ENCODE results near the gene WDR31.
A peak's percentile ranks its signal among the peaks of the same experiment; 100 is the strongest.

Gene WDR31

DNA sequence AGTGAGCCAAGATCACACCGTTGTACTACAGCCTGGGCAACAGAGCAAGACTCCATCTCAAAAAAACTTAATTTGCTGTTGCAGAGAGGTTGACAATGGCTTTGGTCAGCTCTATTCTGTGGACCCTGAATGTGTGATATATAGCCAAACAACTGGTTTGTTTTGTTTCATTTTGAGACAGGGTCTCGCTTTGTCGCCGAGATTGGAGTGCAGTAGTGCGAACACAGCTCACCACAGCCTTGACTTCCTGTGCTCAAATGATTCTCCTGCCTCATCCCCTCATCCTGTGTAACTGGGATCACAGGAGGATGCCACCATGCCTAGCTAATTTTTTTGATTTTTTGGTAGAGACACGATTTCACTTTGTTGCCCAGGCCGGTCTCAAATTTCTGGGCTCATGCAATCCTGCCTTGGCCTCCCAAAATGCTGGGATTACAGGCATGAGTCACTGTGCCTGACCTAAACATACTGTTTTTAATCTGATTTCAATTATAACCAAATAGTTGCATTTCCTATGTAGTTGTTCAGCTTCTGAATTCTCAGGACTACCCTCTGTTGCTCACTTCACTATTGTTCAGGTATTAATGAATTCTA lies 46.7 kb downstream of the WDR31 start:
- H3K27ac ChIP-seq (ENCODE audit: low read depth, low read length): no peak overlapping the region

GRCh38 chr9:113290052-113290607 lies 49.9 kb downstream of the WDR31 start:
- Histone ChIP-seq H3K36me3 (ENCODE audit: control insufficient read depth, insufficient read depth, low read length) (peaks cover 86% of the 10 kb centered on the region), H3K27ac (ENCODE audit: low read depth, low read length) (no peak overlapping the region), H3K9me3 (ENCODE audit: control insufficient read depth, insufficient read depth, low read length) (no peaks in the 10 kb centered on the region)

More for the DNA sequence above, 46.7 kb downstream of the WDR31 start:
- H3K9me3 ChIP-seq (ENCODE audit: control insufficient read depth, insufficient read depth, low read length): no peaks in the 10 kb centered on the region
- H3K27me3 ChIP-seq (ENCODE audit: control insufficient read depth, insufficient read depth, low read length): no peaks in the 10 kb centered on the region
- no peak overlapping the region for H3K9ac ChIP-seq (ENCODE audit: low read depth, low read length)
- H3K4me1 ChIP-seq (ENCODE audit: control insufficient read depth, insufficient read depth, low read length): no peaks in the 10 kb centered on the region
- no peak overlapping the region for H3K4me3 ChIP-seq (ENCODE audit: low read depth, low read length)
- H3K36me3 ChIP-seq (ENCODE audit: control insufficient read depth, insufficient read depth, low read length): peaks cover 58% of the 10 kb centered on the region

DNA sequence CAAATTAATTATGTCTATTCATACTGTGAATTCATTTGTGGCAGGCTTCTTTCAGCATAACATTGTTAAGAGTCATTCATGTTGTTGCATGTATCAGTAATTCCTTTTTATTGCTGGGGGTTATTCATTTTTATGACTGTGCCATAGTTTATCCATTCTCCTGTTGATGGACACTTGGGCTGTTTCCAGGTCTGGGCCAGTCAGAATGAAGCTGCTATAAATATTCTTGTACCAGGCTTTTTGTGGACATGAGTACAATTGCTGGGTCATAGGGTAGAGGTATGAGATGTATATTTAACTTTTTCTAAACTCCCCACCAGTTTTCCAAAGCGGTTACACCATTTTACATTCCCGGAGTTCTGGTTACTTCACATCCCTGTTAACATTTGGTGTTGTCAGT lies 51.0 kb downstream of the WDR31 start:
- Histone ChIP-seq H3K36me3 (ENCODE audit: control insufficient read depth, insufficient read depth, low read length) (peaks cover 95% of the 10 kb centered on the region), H3K27me3 (ENCODE audit: control insufficient read depth, insufficient read depth, low read length) (no peaks in the 10 kb centered on the region), H3K4me1 (ENCODE audit: control insufficient read depth, insufficient read depth, low read length) (no peaks in the 10 kb centered on the region), H3K9ac (ENCODE audit: low read depth, low read length) (no peak overlapping the region), H3K27ac (ENCODE audit: low read depth, low read length) (no peak overlapping the region), H3K9me3 (ENCODE audit: control insufficient read depth, insufficient read depth, low read length) (no peaks in the 10 kb centered on the region), H3K4me3 (ENCODE audit: low read depth, low read length) (no peak overlapping the region)

More at GRCh38 chr9:113290052-113290607, 49.9 kb downstream of the WDR31 start:
- no peaks in the 10 kb centered on the region for H3K4me1 ChIP-seq (ENCODE audit: control insufficient read depth, insufficient read depth, low read length)
- H3K27me3 ChIP-seq (ENCODE audit: control insufficient read depth, insufficient read depth, low read length): no peaks in the 10 kb centered on the region
- no peak overlapping the region for H3K4me3 ChIP-seq (ENCODE audit: low read depth, low read length)
- H3K9ac ChIP-seq (ENCODE audit: low read depth, low read length): no peak overlapping the region

- no peaks in the 10 kb centered on the region for H3K9me3 ChIP-seq (ENCODE audit: control insufficient read depth, insufficient read depth, low read length)
- H3K27ac ChIP-seq (ENCODE audit: low read depth, low read length): no peak overlapping the region
- H3K9ac ChIP-seq (ENCODE audit: low read depth, low read length): no peak overlapping the region
- no peak overlapping the region for H3K4me3 ChIP-seq (ENCODE audit: low read depth, low read length)
- H3K27me3 ChIP-seq (ENCODE audit: control insufficient read depth, insufficient read depth, low read length): no peaks in the 10 kb centered on the region
- 0 out of 2 replicates have a peak, but pooled peaks cover 1% of the 10 kb centered on the region for H3K4me1 ChIP-seq (ENCODE audit: control insufficient read depth, insufficient read depth, low read length)
- peaks cover 90% of the 10 kb centered on the region for H3K36me3 ChIP-seq (ENCODE audit: control insufficient read depth, insufficient read depth, low read length)
These were observed 58.7 kb downstream of the WDR31 start for GRCh38 chr9:113281356-113281755.

GRCh38 chr9:113278840-113279239 lies 61.2 kb downstream of the WDR31 start:
- peaks cover 68% of the 10 kb centered on the region for H3K36me3 ChIP-seq (ENCODE audit: control insufficient read depth, insufficient read depth, low read length)
- H3K27me3 ChIP-seq (ENCODE audit: control insufficient read depth, insufficient read depth, low read length): no peaks in the 10 kb centered on the region
- H3K4me3 ChIP-seq (ENCODE audit: low read depth, low read length): no peak overlapping the region
- H3K27ac ChIP-seq (ENCODE audit: low read depth, low read length): no peak overlapping the region
- H3K9ac ChIP-seq (ENCODE audit: low read depth, low read length): no peak overlapping the region
- no peaks in the 10 kb centered on the region for H3K9me3 ChIP-seq (ENCODE audit: control insufficient read depth, insufficient read depth, low read length)
- H3K4me1 ChIP-seq (ENCODE audit: control insufficient read depth, insufficient read depth, low read length): peaks cover 9% of the 10 kb centered on the region; the same call in 1 of the 2 replicates

GRCh38 chr9:113275157-113276131 lies 64.6 kb downstream of the WDR31 start, which contains the start of the genes CDC26 and PRPF4:
CDC26 (minus strand) TSS chr9:113275572; CDS start chr9:113272507, 3,065 bp downstream.
PRPF4 (plus strand) TSS chr9:113275658; CDS start chr9:113275744, 86 bp downstream.
- H3K4me1 ChIP-seq (ENCODE audit: control insufficient read depth, insufficient read depth, low read length): peaks cover 9% of the 10 kb centered on the region; the same call in 1 of the 2 replicates
- H3K9ac ChIP-seq (ENCODE audit: low read depth, low read length): peak within 1 kb of the TSS; percentile 86
- peak within 1 kb of the TSS; percentile 89 for H3K27ac ChIP-seq (ENCODE audit: low read depth, low read length)
- H3K4me3 ChIP-seq (ENCODE audit: low read depth, low read length): peak within 1 kb of the TSS; percentile 89
- H3K9me3 ChIP-seq (ENCODE audit: control insufficient read depth, insufficient read depth, low read length): no peaks in the 10 kb centered on the region
- peaks cover 63% of the 10 kb centered on the region for H3K36me3 ChIP-seq (ENCODE audit: control insufficient read depth, insufficient read depth, low read length)
- no peaks in the 10 kb centered on the region for H3K27me3 ChIP-seq (ENCODE audit: control insufficient read depth, insufficient read depth, low read length)

GRCh38 chr9:113274474-113275156 lies 65.5 kb downstream of the WDR31 start:
- H3K27me3 ChIP-seq (ENCODE audit: control insufficient read depth, insufficient read depth, low read length): no peaks in the 10 kb centered on the region
- H3K4me1 ChIP-seq (ENCODE audit: control insufficient read depth, insufficient read depth, low read length): peaks cover 9% of the 10 kb centered on the region; the same call in 1 of the 2 replicates
- H3K9me3 ChIP-seq (ENCODE audit: control insufficient read depth, insufficient read depth, low read length): no peaks in the 10 kb centered on the region
- peak overlapping the region; percentile 86 for H3K9ac ChIP-seq (ENCODE audit: low read depth, low read length)
- H3K36me3 ChIP-seq (ENCODE audit: control insufficient read depth, insufficient read depth, low read length): peaks cover 63% of the 10 kb centered on the region
- H3K4me3 ChIP-seq (ENCODE audit: low read depth, low read length): peak overlapping the region; percentile 89
- peak overlapping the region; percentile 89 for H3K27ac ChIP-seq (ENCODE audit: low read depth, low read length)

DNA sequence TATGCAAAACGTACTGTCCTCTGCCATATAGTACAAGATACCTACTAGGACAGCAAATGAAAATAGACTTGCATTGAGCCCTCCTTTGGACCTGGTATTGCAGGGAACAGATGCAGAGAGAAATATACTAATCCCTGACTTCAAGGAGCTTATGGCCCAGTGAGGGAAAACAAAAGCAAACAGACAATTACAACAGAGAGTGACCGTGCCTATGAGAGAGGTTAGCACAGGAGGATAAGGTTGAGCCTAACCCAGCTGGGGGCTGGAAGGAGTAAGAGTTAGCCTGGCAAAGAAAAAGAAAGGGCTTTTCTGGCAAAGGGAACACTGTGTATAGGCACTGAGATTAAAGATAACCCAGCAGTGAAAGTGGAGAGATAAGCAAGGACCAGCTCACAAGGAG lies 70.2 kb downstream of the WDR31 start:
- no peak overlapping the region for H3K27ac ChIP-seq (ENCODE audit: low read depth, low read length)
- no peak overlapping the region for H3K9ac ChIP-seq (ENCODE audit: low read depth, low read length)

DNA sequence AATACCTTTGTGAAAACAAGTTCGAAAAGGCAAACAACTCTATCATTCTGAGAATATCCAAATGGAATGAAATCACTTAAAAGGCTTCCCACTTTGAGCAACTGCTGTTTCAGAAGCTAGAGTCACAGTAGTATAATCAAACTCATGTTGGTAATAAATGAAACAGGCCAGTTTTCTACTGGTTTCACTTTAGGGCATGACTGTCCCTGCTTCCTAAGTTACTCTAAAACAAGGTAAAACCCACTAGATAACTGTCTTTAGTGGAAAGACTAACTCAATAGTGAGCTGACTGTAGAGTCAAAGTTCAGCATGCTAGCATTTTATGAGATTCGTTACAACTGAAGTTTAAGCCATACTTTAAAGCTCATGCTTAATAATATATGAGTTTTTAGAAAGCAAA lies 70.7 kb downstream of the WDR31 start:
- no peaks in the 10 kb centered on the region for H3K9me3 ChIP-seq (ENCODE audit: control insufficient read depth, insufficient read depth, low read length)
- no peak overlapping the region for H3K4me3 ChIP-seq (ENCODE audit: low read depth, low read length)
- H3K27ac ChIP-seq (ENCODE audit: low read depth, low read length): no peak overlapping the region
- H3K27me3 ChIP-seq (ENCODE audit: control insufficient read depth, insufficient read depth, low read length): no peaks in the 10 kb centered on the region
- no peak overlapping the region for H3K9ac ChIP-seq (ENCODE audit: low read depth, low read length)
- peaks cover 4% of the 10 kb centered on the region; the same call in 1 of the 2 replicates for H3K4me1 ChIP-seq (ENCODE audit: control insufficient read depth, insufficient read depth, low read length)
- peaks cover 61% of the 10 kb centered on the region for H3K36me3 ChIP-seq (ENCODE audit: control insufficient read depth, insufficient read depth, low read length)

More for the DNA sequence above, 70.2 kb downstream of the WDR31 start:
- H3K4me3 ChIP-seq (ENCODE audit: low read depth, low read length): no peak overlapping the region
- H3K9me3 ChIP-seq (ENCODE audit: control insufficient read depth, insufficient read depth, low read length): no peaks in the 10 kb centered on the region
- peaks cover 61% of the 10 kb centered on the region for H3K36me3 ChIP-seq (ENCODE audit: control insufficient read depth, insufficient read depth, low read length)
- no peaks in the 10 kb centered on the region for H3K27me3 ChIP-seq (ENCODE audit: control insufficient read depth, insufficient read depth, low read length)
- H3K4me1 ChIP-seq (ENCODE audit: control insufficient read depth, insufficient read depth, low read length): peaks cover 4% of the 10 kb centered on the region; the same call in 1 of the 2 replicates

DNA sequence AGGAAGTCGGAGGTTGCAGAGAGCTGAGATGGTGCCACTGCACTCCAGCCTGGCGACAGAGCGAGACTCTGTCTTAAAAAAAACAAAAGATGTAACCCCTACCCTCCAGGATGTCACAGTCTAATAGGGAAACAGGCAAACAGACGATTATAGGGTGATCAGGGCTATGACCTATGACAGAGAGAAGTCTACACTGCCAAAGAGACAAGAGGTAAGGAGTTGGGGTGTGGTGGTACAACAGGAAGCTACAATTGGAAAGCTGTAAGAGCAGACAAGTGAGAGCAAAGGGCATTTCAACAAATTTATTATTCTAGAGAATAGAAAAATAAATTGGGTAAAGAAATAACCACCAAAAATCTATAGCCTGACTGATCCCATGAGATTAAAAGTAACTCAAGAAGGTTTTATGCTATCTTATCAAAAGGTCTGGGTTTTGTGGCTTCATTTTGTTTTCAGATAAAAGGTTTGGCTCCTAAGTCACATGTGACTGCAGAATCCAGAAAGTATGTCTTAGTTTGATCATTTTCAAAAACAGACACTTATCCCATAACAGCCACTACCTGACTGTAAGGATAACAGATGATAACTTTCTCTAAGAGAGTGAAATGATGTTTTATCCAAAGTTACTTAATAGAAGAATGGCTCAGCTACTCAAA lies 72.0 kb downstream of the WDR31 start:
- Histone ChIP-seq H3K27ac (ENCODE audit: low read depth, low read length) (no peak overlapping the region), H3K4me3 (ENCODE audit: low read depth, low read length) (no peak overlapping the region), H3K9ac (ENCODE audit: low read depth, low read length) (no peak overlapping the region), H3K27me3 (ENCODE audit: control insufficient read depth, insufficient read depth, low read length) (no peaks in the 10 kb centered on the region), H3K9me3 (ENCODE audit: control insufficient read depth, insufficient read depth, low read length) (no peaks in the 10 kb centered on the region), H3K4me1 (ENCODE audit: control insufficient read depth, insufficient read depth, low read length) (no peaks in the 10 kb centered on the region), H3K36me3 (ENCODE audit: control insufficient read depth, insufficient read depth, low read length) (peaks cover 58% of the 10 kb centered on the region)
